ENCODE results near the gene FANCC. TPM values are rescaled to one million over a fixed set of nuclear protein-coding genes. Genes with fewer than 3 reads are reported as not detected.
A peak's percentile ranks its signal among the peaks of the same experiment; 100 is the strongest.
"Not testable (repeated sequence)": the region's sequence is repeated elsewhere in the genome, so short reads cannot be mapped to it uniquely, and the experiment has no call there.

The FANCC gene
- total and polyA plus RNA-seq, 2 experiments from 2014 or later: 5.0 to 5.3 TPM

DNA sequence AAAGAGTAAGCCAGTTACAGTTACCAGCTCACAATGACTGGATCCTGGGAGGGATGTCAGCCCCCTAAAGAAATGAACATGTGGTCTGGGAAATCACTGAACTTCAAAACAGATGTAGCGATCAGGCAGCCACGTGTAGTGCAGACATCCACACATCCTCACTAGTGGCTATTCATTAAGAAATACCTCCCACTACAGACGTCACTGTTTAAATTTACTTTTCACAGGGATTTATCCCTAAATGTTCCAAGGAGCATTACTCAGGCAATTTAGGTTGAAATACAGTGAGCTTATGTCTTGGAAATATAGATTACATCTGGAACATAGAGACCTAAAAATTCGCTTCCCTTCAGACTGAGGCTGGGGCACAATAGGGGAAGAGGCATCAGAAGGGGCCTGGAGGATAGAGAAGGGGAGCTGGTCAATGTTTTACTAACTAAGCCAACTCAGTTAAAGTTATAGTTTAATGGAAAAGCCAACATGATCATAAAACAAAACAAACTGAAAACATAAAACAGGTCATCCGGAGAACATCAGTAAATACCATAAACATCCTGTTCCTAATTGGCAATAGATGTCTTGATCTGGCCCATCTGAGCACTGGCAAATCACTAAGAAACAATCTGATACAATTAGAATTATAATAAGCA is 92.3 kb downstream of the FANCC start:
- H3K9me2 ChIP-seq (ENCODE audit: insufficient read depth): no peaks in the 10 kb centered on the region
- H3K36me3 ChIP-seq (ENCODE audit: low read depth): no peaks in the 10 kb centered on the region
- H4K20me1 ChIP-seq (ENCODE audit: insufficient read depth): no peaks in the 10 kb centered on the region
- no peak overlapping the region for H3K9ac ChIP-seq
- WGBS, 2 experiments (ENCODE audit: low coverage in 1 of 2, low lambda C conversion rate in 2 of 2, missing lambda C conversion rate in 2 of 2): 77 to 79% methylated on average over 5 of the region's 5 CpGs
- TF ChIP-seq EZH2phosphoT487 (IDR thresholded peaks at IDR 0.05; ENCODE audit: insufficient read depth, low read depth): no peak
- TF ChIP-seq EZH2 (IDR thresholded peaks at IDR 0.05; ENCODE audit: insufficient read depth, poor library complexity, severe bottlenecking): no peak
- no peak overlapping the region for H2AFZ ChIP-seq
- H3K27me3 ChIP-seq (replicated peaks; ENCODE audit: insufficient read depth): no peaks in the 10 kb centered on the region
- in situ Hi-C loops (cut with MboI): no loop called here
- no peak overlapping the region for H3K4me2 ChIP-seq (ENCODE audit: unreplicated experiment)
- no peak overlapping the region for H3K27ac ChIP-seq
- no peaks in the 10 kb centered on the region for H3K9me3 ChIP-seq (ENCODE audit: low read depth)
- DNase-seq: no peak
- H3K79me2 ChIP-seq (ENCODE audit: insufficient read depth): no peaks in the 10 kb centered on the region
- no peaks in the 10 kb centered on the region for H3K4me1 ChIP-seq (ENCODE audit: insufficient read depth)
- H3F3A ChIP-seq (ENCODE audit: insufficient read depth): no peaks in the 10 kb centered on the region
- no peak overlapping the region for H3K4me3 ChIP-seq

DNA sequence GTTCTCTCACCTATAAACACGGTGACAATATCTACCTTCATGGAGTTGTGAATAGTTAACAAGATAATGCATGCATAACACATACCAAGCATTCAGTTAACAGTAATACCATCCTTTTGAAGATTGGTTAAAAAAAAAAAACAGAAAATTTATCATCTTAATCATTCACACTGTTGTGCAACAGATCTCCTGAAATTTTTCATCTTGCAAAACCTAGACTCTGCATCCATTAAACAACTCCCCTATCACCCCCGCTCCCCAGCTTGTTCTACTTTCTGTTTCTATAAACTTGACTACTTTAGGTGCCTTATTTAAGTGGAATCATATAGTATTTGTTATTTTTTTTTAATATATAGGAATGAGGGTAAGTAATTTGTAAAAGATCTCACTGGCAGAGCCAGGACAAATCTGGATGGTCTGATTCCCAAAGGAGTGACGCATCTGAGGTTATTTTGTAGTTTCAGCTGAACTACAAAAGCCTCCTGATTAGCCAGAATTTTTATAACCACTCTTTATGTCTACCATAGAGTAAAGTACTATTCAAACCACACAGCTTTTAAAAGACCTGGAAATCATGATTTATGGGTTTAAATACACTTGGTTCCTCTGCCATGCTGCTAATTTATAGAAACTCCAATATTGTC is 93.0 kb downstream of the FANCC start:
- in situ Hi-C loops (cut with MboI): no loop called here
- H3K4me3 ChIP-seq: no peak overlapping the region
- H3F3A ChIP-seq (ENCODE audit: insufficient read depth): no peaks in the 10 kb centered on the region

DNA sequence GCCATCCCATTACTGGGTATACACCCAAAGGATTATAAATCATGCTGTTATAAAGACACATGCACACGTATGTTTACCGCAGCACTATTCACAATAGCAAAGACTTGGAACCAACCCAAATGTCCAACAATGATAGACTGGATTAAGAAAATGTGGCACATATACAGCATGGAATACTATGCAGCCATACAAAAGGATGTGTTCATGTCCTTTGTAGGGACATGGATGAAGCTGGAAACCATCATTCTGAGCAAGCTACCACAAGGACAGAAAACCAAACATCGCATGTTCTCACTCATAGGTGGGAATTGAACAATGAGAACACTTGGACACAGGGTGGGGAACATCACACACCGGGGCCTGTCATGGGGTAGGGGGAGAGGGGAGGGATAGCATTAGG is 97.2 kb downstream of the FANCC start:
- H3K4me3 ChIP-seq; H3K4me2 ChIP-seq (ENCODE audit: unreplicated experiment); H3K36me3 ChIP-seq (ENCODE audit: low read depth); in situ Hi-C loops (cut with MboI); H3K4me1 ChIP-seq (ENCODE audit: insufficient read depth); H3K9ac ChIP-seq; H3K9me3 ChIP-seq (ENCODE audit: low read depth); H2AFZ ChIP-seq; H3K9me2 ChIP-seq (ENCODE audit: insufficient read depth); H4K20me1 ChIP-seq (ENCODE audit: insufficient read depth); H3F3A ChIP-seq (ENCODE audit: insufficient read depth); DNase-seq; H3K79me2 ChIP-seq (ENCODE audit: insufficient read depth); H3K27me3 ChIP-seq (replicated peaks; ENCODE audit: insufficient read depth); H3K27ac ChIP-seq: not testable (repeated sequence)
- 66 to 74% methylated on average over 4 of the region's 4 CpGs for WGBS, 2 experiments (ENCODE audit: low coverage in 1 of 2, low lambda C conversion rate in 2 of 2, missing lambda C conversion rate in 2 of 2)

More for the DNA sequence above, 93.0 kb downstream of the FANCC start:
- H4K20me1 ChIP-seq (ENCODE audit: insufficient read depth): no peaks in the 10 kb centered on the region
- TF ChIP-seq EZH2phosphoT487 (IDR thresholded peaks at IDR 0.05; ENCODE audit: insufficient read depth, low read depth): no peak
- no peak for TF ChIP-seq EZH2 (IDR thresholded peaks at IDR 0.05; ENCODE audit: insufficient read depth, poor library complexity, severe bottlenecking)
- no peaks in the 10 kb centered on the region for H3K36me3 ChIP-seq (ENCODE audit: low read depth)
- no peak overlapping the region for H3K9ac ChIP-seq
- no peak overlapping the region for H3K4me2 ChIP-seq (ENCODE audit: unreplicated experiment)
- peak; percentile 5 for DNase-seq
- no peaks in the 10 kb centered on the region for H3K79me2 ChIP-seq (ENCODE audit: insufficient read depth)
- no peak overlapping the region for H2AFZ ChIP-seq
- H3K27me3 ChIP-seq (replicated peaks; ENCODE audit: insufficient read depth): no peaks in the 10 kb centered on the region
- H3K9me2 ChIP-seq (ENCODE audit: insufficient read depth): no peaks in the 10 kb centered on the region
- H3K4me1 ChIP-seq (ENCODE audit: insufficient read depth): no peaks in the 10 kb centered on the region
- H3K9me3 ChIP-seq (ENCODE audit: low read depth): no peaks in the 10 kb centered on the region
- WGBS, 2 experiments (ENCODE audit: low coverage in 1 of 2, low lambda C conversion rate in 2 of 2, missing lambda C conversion rate in 2 of 2): 99 to 100% methylated on average over 3 of the region's 3 CpGs
- H3K27ac ChIP-seq: no peak overlapping the region

DNA sequence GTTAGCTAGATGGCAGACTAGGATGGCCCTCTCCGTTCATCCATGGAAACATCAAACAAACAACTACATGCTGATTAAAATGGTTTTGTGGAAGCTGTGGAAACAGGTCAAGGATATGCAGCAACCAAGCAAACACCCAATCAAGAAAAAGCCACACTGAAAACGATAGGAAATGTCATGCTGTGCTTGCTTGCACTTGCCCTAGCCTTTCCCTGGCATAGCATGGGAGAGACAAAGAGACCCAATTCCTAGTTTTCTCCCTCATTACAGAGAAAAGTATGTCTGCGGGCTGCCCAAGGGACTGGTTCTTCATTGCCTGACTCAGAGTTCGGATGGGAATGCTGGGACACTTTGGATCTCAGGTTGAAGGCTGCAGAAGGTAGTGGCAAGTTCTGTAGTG is 98.7 kb downstream of the FANCC start:
- H4K20me1 ChIP-seq (ENCODE audit: insufficient read depth): no peaks in the 10 kb centered on the region
- H3K9me2 ChIP-seq (ENCODE audit: insufficient read depth): no peaks in the 10 kb centered on the region
- no peak overlapping the region for H3K4me2 ChIP-seq (ENCODE audit: unreplicated experiment)
- H2AFZ ChIP-seq: no peak overlapping the region
- no peak for DNase-seq
- no peaks in the 10 kb centered on the region for H3K36me3 ChIP-seq (ENCODE audit: low read depth)
- no peaks in the 10 kb centered on the region for H3K27me3 ChIP-seq (replicated peaks; ENCODE audit: insufficient read depth)
- TF ChIP-seq EZH2 (IDR thresholded peaks at IDR 0.05; ENCODE audit: insufficient read depth, poor library complexity, severe bottlenecking) (no peak), EZH2phosphoT487 (IDR thresholded peaks at IDR 0.05; ENCODE audit: insufficient read depth, low read depth) (no peak)
- H3K9me3 ChIP-seq (ENCODE audit: low read depth): no peaks in the 10 kb centered on the region
- no peaks in the 10 kb centered on the region for H3K79me2 ChIP-seq (ENCODE audit: insufficient read depth)
- H3K4me1 ChIP-seq (ENCODE audit: insufficient read depth): no peaks in the 10 kb centered on the region
- WGBS, 2 experiments (ENCODE audit: low coverage in 1 of 2, low lambda C conversion rate in 2 of 2, missing lambda C conversion rate in 2 of 2): 90 to 93% methylated on average over 4 of the region's 4 CpGs
- H3K4me3 ChIP-seq: no peak overlapping the region
- H3F3A ChIP-seq (ENCODE audit: insufficient read depth): no peaks in the 10 kb centered on the region
- H3K9ac ChIP-seq: no peak overlapping the region
- no peak overlapping the region for H3K27ac ChIP-seq
- in situ Hi-C loops (cut with MboI): no loop called here
